ENCODE results near the gene PNLIPRP1.

Gene PNLIPRP1

GRCh38 chr10:116627386-116627933 lies 36.7 kb downstream of the PNLIPRP1 start:
- in situ Hi-C loops (cut with MboI; ENCODE audit: low pct_unique_long_range_greater_than_20kb, low sequenced_read_pairs, unreplicated experiment) = no loop called here
- no peak for TF ChIP-seq CTCF (IDR thresholded peaks at IDR 0.05; ENCODE audit: extremely low read depth, insufficient read depth, missing control alignments)
- no peak for DNase-seq (ENCODE audit: low spot score)

- in situ Hi-C loops (cut with MboI; ENCODE audit: low pct_unique_long_range_greater_than_20kb, low sequenced_read_pairs, unreplicated experiment) = no loop called here
- no peak for TF ChIP-seq CTCF (IDR thresholded peaks at IDR 0.05; ENCODE audit: extremely low read depth, insufficient read depth, missing control alignments)
- no peak for DNase-seq (ENCODE audit: low spot score)
Measured at GRCh38 chr10:116629340-116629739, 38.6 kb downstream of the PNLIPRP1 start.

- in situ Hi-C loops (cut with MboI; ENCODE audit: low pct_unique_long_range_greater_than_20kb, low sequenced_read_pairs, unreplicated experiment) = no loop called here
- no peak for TF ChIP-seq CTCF (IDR thresholded peaks at IDR 0.05; ENCODE audit: extremely low read depth, insufficient read depth, missing control alignments)
- no peak for DNase-seq (ENCODE audit: low spot score)
Measured at GRCh38 chr10:116630020-116630419, 39.3 kb downstream of the PNLIPRP1 start.

- no peak for DNase-seq (ENCODE audit: low spot score)
- no peak for TF ChIP-seq CTCF (IDR thresholded peaks at IDR 0.05; ENCODE audit: extremely low read depth, insufficient read depth, missing control alignments)
- in situ Hi-C loops (cut with MboI; ENCODE audit: low pct_unique_long_range_greater_than_20kb, low sequenced_read_pairs, unreplicated experiment) = no loop called here
Measured at GRCh38 chr10:116631871-116632295, 41.1 kb downstream of the PNLIPRP1 start.

- no peak for TF ChIP-seq CTCF (IDR thresholded peaks at IDR 0.05; ENCODE audit: extremely low read depth, insufficient read depth, missing control alignments)
- in situ Hi-C loops (cut with MboI; ENCODE audit: low pct_unique_long_range_greater_than_20kb, low sequenced_read_pairs, unreplicated experiment) = no loop called here
- no peak for DNase-seq (ENCODE audit: low spot score)
Measured at GRCh38 chr10:116632596-116633215, 41.9 kb downstream of the PNLIPRP1 start.

GRCh38 chr10:116633216-116633600 lies 42.4 kb downstream of the PNLIPRP1 start:
- in situ Hi-C loops (cut with MboI; ENCODE audit: low pct_unique_long_range_greater_than_20kb, low sequenced_read_pairs, unreplicated experiment) = no loop called here

More at GRCh38 chr10:116633216-116633600, 42.4 kb downstream of the PNLIPRP1 start:
- no peak for DNase-seq (ENCODE audit: low spot score)
- no peak for TF ChIP-seq CTCF (IDR thresholded peaks at IDR 0.05; ENCODE audit: extremely low read depth, insufficient read depth, missing control alignments)

Data from GM13977 (cell line).